AG04450 (cell line): Measurements from ENCODE around the gene PPP3R1. TPM values are rescaled to one million over a fixed set of nuclear protein-coding genes. Genes with fewer than 3 reads are reported as not detected.

Source experiments
- CTCF ChIA-PET: fragments of 300-600, 350-600 bp; formaldehyde crosslinking; extraction: SDS; loops from one replicate; lab custom pipeline; 2022; ENCODE audit warnings: antibody characterized with exemption, inconsistent platforms; lab: Charles Lee
- POLR2A ChIA-PET: fragments of 350-600 bp; formaldehyde crosslinking; extraction: SDS; loops from one replicate; lab custom pipeline; 2021; ENCODE audit warnings: antibody characterized with exemption, inconsistent platforms; lab: Yijun Ruan, JAX
- DNase-seq: peaks from one replicate; pipeline ENCODE4 v3.0.0-alpha.2; 2011; ENCODE audit warnings: low read depth, low spot score
- H3K27ac ChIP-seq: one replicate; pipeline ENCODE4 v1.5.1; 2012; ENCODE audit warnings: low read depth, low read length, control low read depth
- H3K27me3 ChIP-seq: one replicate; pipeline ENCODE4 v1.6.0; 2012; ENCODE audit warnings: low read length; ENCODE audit not compliant: control insufficient read depth, insufficient read depth
- H3K4me3 ChIP-seq: 2 replicates; pipeline ENCODE4 v1.5.1; 2011; ENCODE audit warnings: mild to moderate bottlenecking, low read depth, low read length, control low read depth
- H3K9me3 ChIP-seq: 2 replicates; pipeline ENCODE4 v1.5.1; 2012; ENCODE audit warnings: low read length; ENCODE audit not compliant: control insufficient read depth, insufficient read depth
- CTCF ChIP-seq: IDR thresholded peaks from 2 replicates; pipeline ENCODE4 v1.5.1; 2011; ENCODE audit warnings: low read depth, low read length, control low read depth, inconsistent platforms
- polyA plus RNA-seq: library from polyadenylated mRNA; depleted of rRNA; stranded (reverse); fragments of >200 nt; gene quantifications from 2 replicates; pipeline ENCODE4 v1.2.3, GENCODE V29; 2011

The PPP3R1 gene
- polyA plus RNA-seq, 1 experiment = 24.9 TPM

- no peak for TF ChIP-seq CTCF
- ChIA-PET POLR2A (no interaction called here), CTCF (interaction anchor here (0.7 to 6.6 kb wide), 3 partner anchors 11 to 158 kb away, joined by 3 to 70 read pairs (median 4); no protein-coding TSS in a partner anchor)
- Histone ChIP-seq H3K9me3 (no peaks in the 10 kb centered on the region), H3K4me3 (no peak overlapping the region), H3K27ac (no peak overlapping the region), H3K27me3 (no peaks in the 10 kb centered on the region)
- DNase-seq = no peak
Observed at GRCh38 chr2:68280796-68281195, 28.5 kb upstream of the PPP3R1 start.

GRCh38 chr2:68280348-68280747 lies 28.0 kb upstream of the PPP3R1 start:
- Histone ChIP-seq H3K27me3 (no peaks in the 10 kb centered on the region), H3K27ac (no peak overlapping the region), H3K4me3 (no peak overlapping the region), H3K9me3 (no peaks in the 10 kb centered on the region)
- ChIA-PET POLR2A (no interaction called here), CTCF (interaction anchor here (0.7 to 6.6 kb wide), 3 partner anchors 11 to 157 kb away, joined by 3 to 70 read pairs (median 4); no protein-coding TSS in a partner anchor)
- no peak for DNase-seq
- no peak for TF ChIP-seq CTCF

GRCh38 chr2:68279691-68280090 lies 27.4 kb upstream of the PPP3R1 start:
- TF ChIP-seq CTCF = no peak
- no peak for DNase-seq
- ChIA-PET POLR2A (no interaction called here), CTCF (interaction anchor here (0.9 to 6.6 kb wide), 2 partner anchors 9 to 157 kb away, joined by 4 to 70 read pairs; no protein-coding TSS in a partner anchor)
- Histone ChIP-seq H3K4me3 (no peak overlapping the region), H3K27ac (no peak overlapping the region), H3K27me3 (no peaks in the 10 kb centered on the region), H3K9me3 (no peaks in the 10 kb centered on the region)

GRCh38 chr2:68278169-68278568 lies 25.8 kb upstream of the PPP3R1 start:
- CTCF ChIA-PET = interaction anchor here (1.1 kb wide), 1 partner anchor 156 kb away, joined by 3 read pairs; no protein-coding TSS in a partner anchor
- Histone ChIP-seq H3K4me3 (no peak overlapping the region), H3K27ac (no peak overlapping the region), H3K9me3 (no peaks in the 10 kb centered on the region), H3K27me3 (no peaks in the 10 kb centered on the region)
- TF ChIP-seq CTCF = no peak
- no peak for DNase-seq
- POLR2A ChIA-PET = no interaction called here

GRCh38 chr2:68274022-68274421 lies 21.7 kb upstream of the PPP3R1 start:
- no peak for TF ChIP-seq CTCF
- H3K27ac ChIP-seq = no peak overlapping the region
- ChIA-PET POLR2A (interaction anchor here (1.0 kb wide), 1 partner anchor 22 kb away, joined by 4 read pairs; the partner anchor contains the start of gene PPP3R1), CTCF (interaction anchor here (0.8 to 1.9 kb wide), 3 partner anchors 9 to 152 kb away, joined by 4 to 12 read pairs (median 5); no protein-coding TSS in a partner anchor)
- H3K27me3 ChIP-seq = no peaks in the 10 kb centered on the region
- DNase-seq = no peak
- no peak overlapping the region for H3K4me3 ChIP-seq
- H3K9me3 ChIP-seq = no peaks in the 10 kb centered on the region
